ENCODE data around the gene C11orf87.

Gene C11orf87

GRCh38 chr11:109439684-109440083, 17.7 kb downstream of the C11orf87 start:
- DNase-seq (ENCODE audit: low read depth in 1 of 2, low spot score in 1 of 2) = no peak

GRCh38 chr11:109443052-109443451, 21.1 kb downstream of the C11orf87 start:
- DNase-seq (ENCODE audit: low read depth in 1 of 2, low spot score in 1 of 2) = no peak

GRCh38 chr11:109454857-109455256, 32.9 kb downstream of the C11orf87 start:
- no peak for DNase-seq (ENCODE audit: low read depth in 1 of 2, low spot score in 1 of 2)

Data from activated CD4-positive, alpha-beta T cell treated with anti-CD3 and anti-CD28 coated beads, Interleukin-2, amount 50 U/mL, for 24 hours (primary cell).